ENCODE data around the gene ATXN7L1.
A peak's percentile ranks its signal among the peaks of the same experiment; 100 is the strongest.

Gene ATXN7L1

GRCh38 chr7:105769901-105770628 lies 106.3 kb downstream of the ATXN7L1 start:
- peak in 11 of 42 donors; percentile 10 to 39 (median 17) for DNase-seq
- intact Hi-C loops (cut with DNase I), result loop anchor here (10.0 kb wide), 2 partner anchors 235 to 275 kb away; no protein-coding TSS in a partner anchor

GRCh38 chr7:105768898-105769507 lies 107.4 kb downstream of the ATXN7L1 start:
- intact Hi-C loops (cut with DNase I), result loop anchor here (10.0 kb wide), 2 partner anchors 236 to 276 kb away; no protein-coding TSS in a partner anchor
- no peak for DNase-seq

- DNase-seq, result no peak
- intact Hi-C loops (cut with DNase I), result loop anchor here (10.0 kb wide), 2 partner anchors 237 to 277 kb away; no protein-coding TSS in a partner anchor
Measured at GRCh38 chr7:105768117-105768516, 108.3 kb downstream of the ATXN7L1 start.

GRCh38 chr7:105766421-105767073 lies 109.9 kb downstream of the ATXN7L1 start:
- intact Hi-C loops (cut with DNase I), result loop anchor here (10.0 kb wide), 2 partner anchors 238 to 278 kb away; no protein-coding TSS in a partner anchor
- DNase-seq, result peak in 36 of 42 donors; percentile 8 to 75 (median 42)

GRCh38 chr7:105765846-105766245 lies 110.6 kb downstream of the ATXN7L1 start:
- intact Hi-C loops (cut with DNase I), result loop anchor here (10.0 kb wide), 2 partner anchors 239 to 279 kb away; no protein-coding TSS in a partner anchor
- DNase-seq, result no peak

- no peak for DNase-seq
- intact Hi-C loops (cut with DNase I), result loop anchor here (10.0 kb wide), 2 partner anchors 240 to 280 kb away; no protein-coding TSS in a partner anchor
Measured at GRCh38 chr7:105764506-105764905, 111.9 kb downstream of the ATXN7L1 start.

- no peak for DNase-seq
- intact Hi-C loops (cut with DNase I), result loop anchor here (10.0 kb wide), 2 partner anchors 244 to 284 kb away; no protein-coding TSS in a partner anchor
Measured at GRCh38 chr7:105760551-105761447, 115.6 kb downstream of the ATXN7L1 start.

GRCh38 chr7:105759670-105760550 lies 116.5 kb downstream of the ATXN7L1 start:
- DNase-seq, result peak in 41 of 42 donors; percentile 17 to 82 (median 62)
- intact Hi-C loops (cut with DNase I), result loop anchor here (10.0 kb wide), 2 partner anchors 245 to 285 kb away; no protein-coding TSS in a partner anchor

GRCh38 chr7:105756367-105756766 lies 120.0 kb downstream of the ATXN7L1 start:
- DNase-seq, result no peak
- intact Hi-C loops (cut with DNase I), result no loop called here

GRCh38 chr7:105752671-105753275 lies 123.6 kb downstream of the ATXN7L1 start:
- intact Hi-C loops (cut with DNase I), result no loop called here
- no peak for DNase-seq

- DNase-seq, result no peak
- intact Hi-C loops (cut with DNase I), result no loop called here
Measured at GRCh38 chr7:105751054-105751453, 125.3 kb downstream of the ATXN7L1 start.

- intact Hi-C loops (cut with DNase I), result no loop called here
Measured at GRCh38 chr7:105748701-105749100, 127.7 kb downstream of the ATXN7L1 start.

GRCh38 chr7:105745681-105746330 lies 130.6 kb downstream of the ATXN7L1 start:
- no peak for DNase-seq
- intact Hi-C loops (cut with DNase I), result no loop called here

More at GRCh38 chr7:105748701-105749100, 127.7 kb downstream of the ATXN7L1 start:
- no peak for DNase-seq

GRCh38 chr7:105744258-105744657 lies 132.1 kb downstream of the ATXN7L1 start:
- intact Hi-C loops (cut with DNase I), result no loop called here

GRCh38 chr7:105743351-105744090 lies 132.9 kb downstream of the ATXN7L1 start:
- intact Hi-C loops (cut with DNase I), result no loop called here
- peak in 3 of 42 donors; percentile 16 to 28 (median 18) for DNase-seq

More at GRCh38 chr7:105744258-105744657, 132.1 kb downstream of the ATXN7L1 start:
- no peak for DNase-seq

GRCh38 chr7:105742787-105743186 lies 133.6 kb downstream of the ATXN7L1 start:
- no peak for DNase-seq
- intact Hi-C loops (cut with DNase I), result no loop called here

Measured in head of caudate nucleus (tissue), 42 donors.